Suprapubic skin (tissue), 4 donors: ENCODE results near the gene CACNA2D3. TPM values are rescaled to one million over a fixed set of nuclear protein-coding genes. Genes with fewer than 3 reads are reported as not detected.

Experiments used
- DNase-seq, 2 donors: peaks; one replicate each; pipeline ENCODE4 v3.0.0-alpha.2; 2019; ENCODE audit warnings: low spot score in 2 of 2
- H3K27ac ChIP-seq: fragments of 200-600 bp; sonication (generic); one replicate; pipeline ENCODE4 v1.5.1; 2019
- H3K27me3 ChIP-seq: fragments of 200-600 bp; sonication (generic); one replicate; pipeline ENCODE4 v1.5.1; 2019
- H3K36me3 ChIP-seq: fragments of 200-600 bp; sonication (generic); one replicate; pipeline ENCODE4 v1.5.1; 2019
- H3K4me1 ChIP-seq: fragments of 200-600 bp; sonication (generic); one replicate; pipeline ENCODE4 v1.5.1; 2019
- H3K4me3 ChIP-seq: fragments of 200-600 bp; sonication (generic); one replicate; pipeline ENCODE4 v1.5.1; 2019; ENCODE audit warnings: mild to moderate bottlenecking
- H3K9me3 ChIP-seq: fragments of 200-600 bp; sonication (generic); one replicate; pipeline ENCODE4 v1.5.1; 2019
- CTCF ChIP-seq, 2 donors: fragments of 200-600 bp in 1 of 2; fragments of 450-650 bp in 1 of 2; sonication (generic) in 1 of 2; IDR thresholded peaks; one replicate each; pipeline ENCODE4 v1.5.1; 2016 to 2019; ENCODE audit warnings: antibody characterized with exemption in 2 of 2, mild to moderate bottlenecking in 1 of 2, moderate library complexity in 1 of 2
- EP300 ChIP-seq: sonication (generic); formaldehyde crosslinking; IDR thresholded peaks from one replicate; pipeline ENCODE4 v1.6.1; 2017; ENCODE audit warnings: antibody characterized with exemption
- POLR2A ChIP-seq, 2 donors: fragments of 450-650 bp; IDR thresholded peaks; one replicate each; pipeline ENCODE4 v1.6.1; 2017; ENCODE audit warnings: antibody characterized with exemption in 2 of 2, mild to moderate bottlenecking in 2 of 2, moderate library complexity in 2 of 2
- POLR2AphosphoS5 ChIP-seq, 3 donors: sonication (generic); formaldehyde crosslinking; IDR thresholded peaks; one replicate each; pipeline ENCODE4 v1.6.1; 2017; ENCODE audit warnings: antibody characterized with exemption in 3 of 3
- WGBS: methylation state at CpG from one replicate; pipeline ENCODE4 v1.1.5; 2018; 5-methylcytosine and 5-hydroxymethylcytosine counted together
- total RNA-seq, 4 donors: library from RNA; depleted of rRNA; stranded (reverse); fragments of >200 nt; gene quantifications; one replicate each; pipeline ENCODE4 v1.1.0, GENCODE V29; 2016

The CACNA2D3 gene
- total RNA-seq, 4 donors from 2014 or later = 0.42 to 2.8 (median 0.95) TPM

GRCh38 chr3:55090746-55091145, 968.4 kb downstream of the CACNA2D3 start:
- no peak for DNase-seq
- H3K4me1 ChIP-seq = no peaks in the 10 kb centered on the region
- no peaks in the 10 kb centered on the region for H3K36me3 ChIP-seq
- TF ChIP-seq POLR2AphosphoS5 (IDR thresholded peaks at IDR 0.05) (no peak), POLR2A (IDR thresholded peaks at IDR 0.05) (no peak), CTCF (IDR thresholded peaks at IDR 0.05) (no peak), EP300 (no peak)
- no peaks in the 10 kb centered on the region for H3K27me3 ChIP-seq
- H3K4me3 ChIP-seq = no peak overlapping the region
- H3K27ac ChIP-seq = no peak overlapping the region
- H3K9me3 ChIP-seq = no peaks in the 10 kb centered on the region
- WGBS = 89% methylated on average over 5 of the region's 5 CpGs

- no peak overlapping the region for H3K4me3 ChIP-seq
- H3K27ac ChIP-seq = no peak overlapping the region
- no peak for DNase-seq
- H3K9me3 ChIP-seq = no peaks in the 10 kb centered on the region
- no peaks in the 10 kb centered on the region for H3K27me3 ChIP-seq
- WGBS = 96% methylated on average over 7 of the region's 7 CpGs
- no peaks in the 10 kb centered on the region for H3K36me3 ChIP-seq
- H3K4me1 ChIP-seq = no peaks in the 10 kb centered on the region
- no peak for TF ChIP-seq POLR2AphosphoS5 (IDR thresholded peaks at IDR 0.05)
- TF ChIP-seq POLR2A (IDR thresholded peaks at IDR 0.05) = no peak
- no peak for TF ChIP-seq CTCF (IDR thresholded peaks at IDR 0.05)
- no peak for TF ChIP-seq EP300
These were observed 969.3 kb downstream of the CACNA2D3 start for GRCh38 chr3:55091381-55092225.

- DNase-seq = no peak
- Histone ChIP-seq H3K4me3 (no peak overlapping the region), H3K27me3 (no peaks in the 10 kb centered on the region), H3K9me3 (no peaks in the 10 kb centered on the region), H3K27ac (no peak overlapping the region), H3K4me1 (no peaks in the 10 kb centered on the region), H3K36me3 (no peaks in the 10 kb centered on the region)
- no peak for TF ChIP-seq CTCF (IDR thresholded peaks at IDR 0.05)
- TF ChIP-seq POLR2AphosphoS5 (IDR thresholded peaks at IDR 0.05) = no peak
These were observed 972.3 kb downstream of the CACNA2D3 start for GRCh38 chr3:55094676-55095075.

GRCh38 chr3:55097441-55097840, 975.1 kb downstream of the CACNA2D3 start:
- no peaks in the 10 kb centered on the region for H3K9me3 ChIP-seq
- H3K27ac ChIP-seq = peak overlapping the region; percentile 71
- H3K4me3 ChIP-seq = no peak overlapping the region
- no peaks in the 10 kb centered on the region for H3K4me1 ChIP-seq
- TF ChIP-seq EP300 (no peak), CTCF (IDR thresholded peaks at IDR 0.05) (no peak), POLR2A (IDR thresholded peaks at IDR 0.05) (no peak), POLR2AphosphoS5 (IDR thresholded peaks at IDR 0.05) (peak in 1 of 3 donors; percentile 42)
- H3K36me3 ChIP-seq = no peaks in the 10 kb centered on the region
- H3K27me3 ChIP-seq = no peaks in the 10 kb centered on the region
- DNase-seq = no peak
- 60% methylated on average over 3 of the region's 3 CpGs for WGBS

- Histone ChIP-seq H3K4me1 (no peaks in the 10 kb centered on the region), H3K36me3 (no peaks in the 10 kb centered on the region), H3K27ac (no peak overlapping the region), H3K4me3 (no peak overlapping the region), H3K9me3 (no peaks in the 10 kb centered on the region), H3K27me3 (no peaks in the 10 kb centered on the region)
- DNase-seq = no peak
- WGBS = 78% methylated on average over 10 of the region's 10 CpGs
- TF ChIP-seq POLR2A (IDR thresholded peaks at IDR 0.05) (no peak), CTCF (IDR thresholded peaks at IDR 0.05) (no peak), POLR2AphosphoS5 (IDR thresholded peaks at IDR 0.05) (no peak), EP300 (no peak)
These were observed 983.3 kb downstream of the CACNA2D3 start for GRCh38 chr3:55105647-55106046.
